Activated T-cell treated with anti-CD3 and anti-CD28 coated beads, Interleukin-2, amount 50 U/mL, for 4 hours (primary cell): ENCODE results near the gene TRMT6. TPM values are rescaled to one million over a fixed set of nuclear protein-coding genes. Genes with fewer than 3 reads are reported as not detected.

Source experiments
- ATAC-seq, 2 donors: fragments of 200-7000 bp; cut with Tn5 transposase; one replicate each; pipeline ENCODE4 v1.10.0; 2021
- DNase-seq: peaks from one replicate; pipeline ENCODE4 v3.0.0-alpha.2; 2020
- H3K27me3 Mint-ChIP-seq: one replicate; pipeline ENCODE4 v1.8.0; 2021; ENCODE audit warnings: low read depth, mixed read lengths
- H3K36me3 Mint-ChIP-seq: one replicate; pipeline ENCODE4 v1.8.0; 2022; ENCODE audit warnings: mixed read lengths; ENCODE audit not compliant: insufficient read depth
- H3K4me1 Mint-ChIP-seq: one replicate; pipeline ENCODE4 v1.8.0; 2021; ENCODE audit warnings: low read depth, mixed read lengths
- H3K4me3 Mint-ChIP-seq: one replicate; pipeline ENCODE4 v1.8.0; 2021; ENCODE audit warnings: mild to moderate bottlenecking, moderate library complexity, mixed read lengths
- H3K9me3 Mint-ChIP-seq: one replicate; pipeline ENCODE4 v1.8.0; 2021; ENCODE audit warnings: mixed read lengths
- total RNA-seq, 3 donors: library from RNA; stranded (reverse); gene quantifications; one replicate each; pipeline ENCODE4 v1.2.1, GENCODE V29; 2021

Gene TRMT6
- total RNA-seq, 3 donors from 2014 or later, result 45.3 to 47.5 (median 45.8) TPM

GRCh38 chr20:5932796-5933195, 17.5 kb downstream of the TRMT6 start:
- DNase-seq (no peak), ATAC-seq (no peak)
- Mint-ChIP-seq H3K27me3 (peaks cover 4% of the 10 kb centered on the region), H3K4me3 (no peak overlapping the region), H3K9me3 (no peaks in the 10 kb centered on the region), H3K36me3 (peaks cover under 1% of the 10 kb centered on the region), H3K4me1 (peaks cover 5% of the 10 kb centered on the region)

- Mint-ChIP-seq H3K36me3 (no peaks in the 10 kb centered on the region), H3K9me3 (no peaks in the 10 kb centered on the region), H3K27me3 (peaks cover 4% of the 10 kb centered on the region), H3K4me3 (no peak overlapping the region), H3K4me1 (peaks cover 5% of the 10 kb centered on the region)
- ATAC-seq, result no peak
- DNase-seq, result no peak
These were observed 18.9 kb downstream of the TRMT6 start for GRCh38 chr20:5931411-5931810.

GRCh38 chr20:5928836-5929715, 21.3 kb downstream of the TRMT6 start:
- peaks cover 6% of the 10 kb centered on the region for H3K27me3 Mint-ChIP-seq

GRCh38 chr20:5927749-5928462, 22.4 kb downstream of the TRMT6 start:
- Mint-ChIP-seq H3K4me3 (no peak overlapping the region), H3K36me3 (no peaks in the 10 kb centered on the region), H3K9me3 (no peaks in the 10 kb centered on the region), H3K4me1 (no peaks in the 10 kb centered on the region), H3K27me3 (peaks cover 18% of the 10 kb centered on the region)
- no peak for DNase-seq
- no peak for ATAC-seq

More at GRCh38 chr20:5928836-5929715, 21.3 kb downstream of the TRMT6 start:
- H3K4me3 Mint-ChIP-seq, result no peak overlapping the region
- no peaks in the 10 kb centered on the region for H3K4me1 Mint-ChIP-seq
- H3K36me3 Mint-ChIP-seq, result no peaks in the 10 kb centered on the region
- ATAC-seq (no peak), DNase-seq (no peak)
- H3K9me3 Mint-ChIP-seq, result no peaks in the 10 kb centered on the region

GRCh38 chr20:5925551-5925950, 24.8 kb downstream of the TRMT6 start:
- Mint-ChIP-seq H3K36me3 (no peaks in the 10 kb centered on the region), H3K27me3 (peaks cover 22% of the 10 kb centered on the region), H3K4me3 (no peak overlapping the region), H3K9me3 (no peaks in the 10 kb centered on the region), H3K4me1 (no peaks in the 10 kb centered on the region)
- ATAC-seq (no peak), DNase-seq (no peak)

- peaks cover 16% of the 10 kb centered on the region for H3K4me1 Mint-ChIP-seq
- H3K27me3 Mint-ChIP-seq, result peaks cover 18% of the 10 kb centered on the region
- ATAC-seq, result no peak
- no peak for DNase-seq
- H3K9me3 Mint-ChIP-seq, result no peaks in the 10 kb centered on the region
- no peak overlapping the region for H3K4me3 Mint-ChIP-seq
- no peaks in the 10 kb centered on the region for H3K36me3 Mint-ChIP-seq
These were observed 26.8 kb downstream of the TRMT6 start for GRCh38 chr20:5923493-5923892.

GRCh38 chr20:5920581-5920980, 29.8 kb downstream of the TRMT6 start:
- H3K4me1 Mint-ChIP-seq, result peaks cover 16% of the 10 kb centered on the region
- H3K27me3 Mint-ChIP-seq, result peaks cover 21% of the 10 kb centered on the region
- no peak overlapping the region for H3K4me3 Mint-ChIP-seq
- no peak for DNase-seq
- ATAC-seq, result no peak
- no peaks in the 10 kb centered on the region for H3K36me3 Mint-ChIP-seq
- H3K9me3 Mint-ChIP-seq, result no peaks in the 10 kb centered on the region

GRCh38 chr20:5919626-5920544, 30.4 kb downstream of the TRMT6 start:
- Mint-ChIP-seq H3K4me3 (no peak overlapping the region), H3K4me1 (peaks cover 16% of the 10 kb centered on the region), H3K36me3 (no peaks in the 10 kb centered on the region), H3K27me3 (peaks cover 23% of the 10 kb centered on the region), H3K9me3 (no peaks in the 10 kb centered on the region)
- ATAC-seq (peak; percentile 71 to 83), DNase-seq (no peak)

- ATAC-seq (peak; percentile 76 to 78), DNase-seq (no peak)
- H3K36me3 Mint-ChIP-seq, result no peaks in the 10 kb centered on the region
- H3K4me1 Mint-ChIP-seq, result peaks cover 16% of the 10 kb centered on the region
- H3K27me3 Mint-ChIP-seq, result peaks cover 27% of the 10 kb centered on the region
- no peaks in the 10 kb centered on the region for H3K9me3 Mint-ChIP-seq
- H3K4me3 Mint-ChIP-seq, result no peak overlapping the region
These were observed 31.3 kb downstream of the TRMT6 start for GRCh38 chr20:5918856-5919625.

- no peak for DNase-seq
- Mint-ChIP-seq H3K27me3 (peaks cover 44% of the 10 kb centered on the region), H3K4me3 (no peak overlapping the region), H3K9me3 (no peaks in the 10 kb centered on the region), H3K4me1 (peaks cover 23% of the 10 kb centered on the region), H3K36me3 (no peaks in the 10 kb centered on the region)
- ATAC-seq, result no peak
These were observed 35.5 kb downstream of the TRMT6 start for GRCh38 chr20:5914859-5915258.

GRCh38 chr20:5913166-5913565, 37.2 kb downstream of the TRMT6 start:
- no peak for ATAC-seq
- no peaks in the 10 kb centered on the region for H3K36me3 Mint-ChIP-seq

GRCh38 chr20:5910186-5910585, 40.1 kb downstream of the TRMT6 start:
- H3K9me3 Mint-ChIP-seq, result no peaks in the 10 kb centered on the region
- H3K4me3 Mint-ChIP-seq, result no peak overlapping the region
- DNase-seq, result no peak
- no peak for ATAC-seq
- H3K27me3 Mint-ChIP-seq, result peaks cover 72% of the 10 kb centered on the region
- H3K36me3 Mint-ChIP-seq, result no peaks in the 10 kb centered on the region
- peaks cover 11% of the 10 kb centered on the region for H3K4me1 Mint-ChIP-seq

More at GRCh38 chr20:5913166-5913565, 37.2 kb downstream of the TRMT6 start:
- DNase-seq, result no peak
- no peak overlapping the region for H3K4me3 Mint-ChIP-seq
- H3K9me3 Mint-ChIP-seq, result no peaks in the 10 kb centered on the region
- peaks cover 53% of the 10 kb centered on the region for H3K27me3 Mint-ChIP-seq
- peaks cover 11% of the 10 kb centered on the region for H3K4me1 Mint-ChIP-seq

- no peak for ATAC-seq
- Mint-ChIP-seq H3K4me3 (no peak overlapping the region), H3K9me3 (no peaks in the 10 kb centered on the region), H3K27me3 (peaks cover 67% of the 10 kb centered on the region), H3K36me3 (no peaks in the 10 kb centered on the region), H3K4me1 (peaks cover 11% of the 10 kb centered on the region)
- no peak for DNase-seq
These were observed 41.4 kb downstream of the TRMT6 start for GRCh38 chr20:5908981-5909380.
